K562 (cell line): Measurements from ENCODE around the gene SRSF9. TPM values are rescaled to one million over a fixed set of nuclear protein-coding genes. Genes with fewer than 3 reads are reported as not detected.

ENCODE experiments used
- ATAC-seq: fragments of 200-7000 bp; cut with Tn5 transposase; 3 replicates; pipeline ENCODE4 v1.9.1; 2020; ENCODE audit warnings: moderate library complexity
- BruUV-seq: library from RNA; stranded (reverse); fragments of 400-500 nt; replicated peaks from 2 replicates; lab custom pipeline; 2021; lab: Mats Ljungman, UMichigan
- CTCF ChIA-PET: fragments of 300-600 bp; formaldehyde crosslinking; extraction: SDS; loops from one replicate; lab custom pipeline; 2021; ENCODE audit warnings: low intra/inter-chr PET ratio; lab: Yijun Ruan, JAX
- POLR2A ChIA-PET: fragments of 300-600, 350-650 bp; sonication (Branson Sonifier 250); formaldehyde crosslinking; extraction: SDS; loops from one replicate; lab custom pipeline; 2021; ENCODE audit warnings: antibody characterized with exemption, inconsistent platforms; lab: Yijun Ruan, JAX
- DNase-seq, 4 experiments: peaks; one replicate each; pipeline versions ENCODE4 v3.0.0 to v3.0.0-alpha.2; 2011 to 2018; ENCODE audit warnings: low spot score in 3 of 4, mixed read lengths in 3 of 4; ENCODE audit errors: extremely low read depth in 1 of 4
- FAIRE-seq: peaks from 2 replicates; lab custom pipeline; 2011; peaks lifted over from hg19 to GRCh38; lab: Jason Lieb, UNC
- H2AFZ ChIP-seq: 2 replicates; pipeline ENCODE4 v1.6.0; 2011; ENCODE audit warnings: low read depth, low read length, control low read depth, inconsistent platforms
- H3K27ac ChIP-seq: fragments of 200-600 bp; 3 replicates; pipeline ENCODE4 v1.8.0; 2011; ENCODE audit warnings: low read depth, mild to moderate bottlenecking, control low read depth, inconsistent platforms, low read length, moderate library complexity, mixed read lengths; ENCODE audit errors: extremely low read depth
- H3K27me3 ChIP-seq, 2 experiments: fragments of 300-600 bp in 1 of 2; 2 replicates in 1 of 2; 3 replicates in 1 of 2; pipeline versions ENCODE4 v1.6.0 to v1.8.0; 2011; ENCODE audit warnings: inconsistent platforms in 2 of 2, low read length in 2 of 2, mild to moderate bottlenecking in 1 of 2, mixed read lengths in 1 of 2, moderate library complexity in 1 of 2; ENCODE audit not compliant: control insufficient read depth in 2 of 2, insufficient read depth in 2 of 2
- H3K36me3 ChIP-seq: fragments of 300-600 bp; 3 replicates; pipeline ENCODE4 v1.8.0; 2011; ENCODE audit warnings: mild to moderate bottlenecking, low read length, inconsistent platforms; ENCODE audit not compliant: control insufficient read depth, insufficient read depth
- H3K4me1 ChIP-seq, 2 experiments: fragments of 200-600 bp in 1 of 2; replicated peaks in 1 of 2; 2 replicates in 1 of 2; 3 replicates in 1 of 2; pipeline versions ENCODE4 v1.5.1 to v1.8.0; 2011; ENCODE audit warnings: inconsistent platforms in 2 of 2, low read length in 2 of 2, mild to moderate bottlenecking in 1 of 2, mixed read lengths in 1 of 2, moderate library complexity in 1 of 2; ENCODE audit not compliant: control insufficient read depth in 2 of 2, insufficient read depth in 2 of 2
- H3K4me2 ChIP-seq: 2 replicates; pipeline ENCODE4 v1.6.1; 2011; ENCODE audit warnings: low read length, control low read depth, inconsistent platforms, mixed read lengths; ENCODE audit not compliant: insufficient read depth
- H3K4me3 ChIP-seq: fragments of 200-600 bp; sonication (generic), shearing (Covaris generic); 2 replicates; pipeline ENCODE4 v1.5.1; 2016; ENCODE audit warnings: control low read depth, inconsistent platforms
- H3K79me2 ChIP-seq: fragments of 200-600 bp; 3 replicates; pipeline ENCODE4 v1.8.0; 2011; ENCODE audit warnings: low read length, inconsistent platforms; ENCODE audit not compliant: control insufficient read depth, insufficient read depth
- H3K9ac ChIP-seq, 2 experiments: 2 replicates each; pipeline versions ENCODE4 v1.6.0 to v1.6.1; 2011; ENCODE audit warnings: low read depth in 2 of 2, low read length in 2 of 2, control low read depth in 1 of 2, inconsistent platforms in 1 of 2, mild to moderate bottlenecking in 1 of 2, mixed read lengths in 1 of 2; ENCODE audit not compliant: insufficient read depth in 1 of 2
- H3K9me1 ChIP-seq: one replicate; pipeline ENCODE4 v1.6.0; 2011; ENCODE audit warnings: inconsistent platforms, mild to moderate bottlenecking, low read length, moderate library complexity; ENCODE audit not compliant: control insufficient read depth, insufficient read depth
- H3K9me3 ChIP-seq: replicated peaks from 2 replicates; pipeline ENCODE4 v1.5.1; 2011; ENCODE audit warnings: low read depth, low read length, inconsistent platforms; ENCODE audit not compliant: control insufficient read depth, insufficient read depth
- H4K20me1 ChIP-seq: replicated peaks from 2 replicates; pipeline ENCODE4 v1.6.1; 2011; ENCODE audit warnings: low read length, inconsistent platforms, mixed read lengths; ENCODE audit not compliant: control insufficient read depth, insufficient read depth
- BMI1 ChIP-seq: fragments of 150-350 bp; IDR thresholded peaks from 2 replicates; pipeline ENCODE4 v1.6.1; 2014; ENCODE audit warnings: low read length
- CREB1 ChIP-seq, 2 experiments: sonication (generic) in 1 of 2; formaldehyde crosslinking in 1 of 2; IDR thresholded peaks; 2 replicates each; pipeline versions ENCODE4 v1.6.1 to v1.8.0; 2012 to 2022; ENCODE audit warnings: inconsistent platforms in 1 of 2, mild to moderate bottlenecking in 1 of 2, missing genetic modification reagents in 1 of 2, moderate library complexity in 1 of 2
- MECOM ChIP-seq: fragments of 250-450 bp; sonication (Bioruptor Pico); IDR thresholded peaks from 2 replicates; pipeline ENCODE4 v1.8.0; 2022; ENCODE audit warnings: inconsistent platforms
- NR0B1 ChIP-seq: fragments of 450-650 bp; IDR thresholded peaks from one replicate; pipeline ENCODE4 v1.6.1; 2018; ENCODE audit warnings: mild to moderate bottlenecking, moderate library complexity; ENCODE audit not compliant: partially characterized antibody
- POLR2G ChIP-seq: fragments of 200-400 bp; formaldehyde crosslinking; IDR thresholded peaks from 2 replicates; pipeline ENCODE4 v1.6.1; 2017; ENCODE audit warnings: low read depth, mild to moderate bottlenecking, antibody characterized with exemption, low read length, moderate library complexity
- RBM15 ChIP-seq: fragments of 200-400 bp; formaldehyde crosslinking; IDR thresholded peaks from 2 replicates; pipeline ENCODE4 v1.6.1; 2018; ENCODE audit warnings: mild to moderate bottlenecking, low read length, moderate library complexity; ENCODE audit not compliant: insufficient read depth
- ZNF124 ChIP-seq: sonication (generic); formaldehyde crosslinking; IDR thresholded peaks from 2 replicates; pipeline ENCODE4 v1.8.1; 2022; ENCODE audit warnings: missing genetic modification reagents
- ZNF311 ChIP-seq: fragments of 250-450 bp; sonication (Bioruptor Pico); IDR thresholded peaks from 2 replicates; pipeline ENCODE4 v1.4.0; 2020; ENCODE audit warnings: mild to moderate bottlenecking, moderate library complexity
- WGBS: fragments of 100-300 bp; shearing (Covaris generic); methylation state at CpG from one replicate; pipeline ENCODE4 v1.1.6; 2016; ENCODE audit warnings: low coverage, mixed read lengths; ENCODE audit not compliant: insufficient coverage; ENCODE audit errors: missing lambda C conversion rate; 5-methylcytosine and 5-hydroxymethylcytosine counted together
- in situ Hi-C: fragments of 300-500 bp; cut with MboI; formaldehyde crosslinking; loops from 4 replicates; pipeline ENCODE4 v1.15.0; 2018; ENCODE audit warnings: inconsistent platforms, mixed read lengths
- intact Hi-C: fragments of 100-400 bp; cut with micrococcal nuclease; formaldehyde crosslinking; loops from 2 replicates; pipeline ENCODE4 v1.14.2; 2022
- polyA plus RNA-seq, 8 experiments: library from polyadenylated mRNA; depleted of rRNA in 4 of 8; stranded (reverse) in 5 of 8; unstranded in 3 of 8; fragments of >200 nt; fragmentation: Nextera tagmentation in 2 of 8; fragmentation: Illumina TruSeq in 1 of 8; extraction: Ambion mirVana in 2 of 8; extraction: Trizol in 1 of 8; gene quantifications; 2 replicates each; pipeline versions ENCODE4 v1.2.1 to v1.2.3, GENCODE V29; 2011 to 2014; ENCODE audit warnings: inconsistent platforms in 1 of 8, missing spikeins in 1 of 8
- total RNA-seq, 7 experiments: library from RNA; depleted of rRNA in 6 of 7; stranded (reverse); fragments of >200 nt in 6 of 7; fragmentation: Illumina TruSeq in 2 of 7; extraction: Trizol in 2 of 7; gene quantifications; 2 replicates each; pipeline versions ENCODE4 v1.2.1 to v1.2.3, GENCODE V29; 2011 to 2021; ENCODE audit warnings: low replicate concordance in 1 of 7
- TF ChIP-seq, protein P1 (sequence below): fragments of 200-800 bp; sonication (Bioruptor generic); IDR thresholded peaks from 2 replicates; pipeline ENCODE4 v1.6.1; 2017; ENCODE audit warnings: missing genetic modification characterization, missing compliant biosample characterization

The SRSF9 gene
- total and polyA plus RNA-seq, 9 of the 15 experiments (the other 6 are each of a cell fraction or from before 2014, with no cell fraction given) = 40.3 to 291 (median 230) TPM

- TF ChIP-seq NR0B1 (no peak), MECOM (CRISPR knock-in tag) (no peak), BMI1 (no peak), ZNF124 (CRISPR knock-in tag) (no peak), RBM15 (no peak)
These were observed 7.4 kb downstream of the SRSF9 start (continued) for GRCh38 chr12:120462099-120462640.

DNA sequence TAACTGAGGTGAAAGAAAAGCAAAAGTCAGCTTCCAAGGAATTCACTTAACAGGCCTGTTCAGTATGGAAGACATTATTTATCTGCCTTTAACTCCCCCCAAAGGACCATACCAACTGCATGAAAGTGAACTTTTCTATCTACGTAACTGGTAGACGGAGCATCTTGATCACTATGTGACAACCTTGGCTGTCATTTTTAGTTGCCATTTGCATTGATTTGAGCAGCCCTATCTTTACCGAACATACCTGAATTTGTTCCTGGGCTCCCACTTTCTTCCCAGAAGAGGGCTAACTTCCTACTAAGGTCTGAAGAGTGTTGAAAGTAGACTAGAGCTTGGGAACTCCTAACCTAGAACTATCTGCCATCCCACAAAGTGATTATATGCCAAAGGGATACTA is 9.4 kb downstream of the SRSF9 start:
- TSS peak; percentile 27 for BruUV-seq
- Histone ChIP-seq H3K4me3 (no peak overlapping the region), H3K9ac (no peak overlapping the region), H3K4me2 (no peak overlapping the region), H2AFZ (no peak overlapping the region), H3K9me1 (no peaks in the 10 kb centered on the region), H3K4me1 (no peaks in the 10 kb centered on the region), H3K36me3 (peaks cover 94% of the 10 kb centered on the region), H3K9me3 (no peaks in the 10 kb centered on the region), H3K79me2 (peaks cover 16% of the 10 kb centered on the region; the same call in 2 of the 3 replicates), H4K20me1 (peaks cover 17% of the 10 kb centered on the region; the same call in 1 of the 2 replicates), H3K27me3 (no peaks in the 10 kb centered on the region), H3K27ac (no peak overlapping the region)
- POLR2A ChIA-PET = interaction anchor here (1.2 to 8.1 kb wide), 3 partner anchors 9 to 120 kb away, joined by 3 to 38 read pairs (median 23); partner anchors contain the start of genes GATC and TRIAP1
- no peak for FAIRE-seq
- DNase-seq = no peak
- CTCF ChIA-PET = no interaction called here
- 89% methylated on average over 3 of the region's 3 CpGs for WGBS
- in situ Hi-C loops (no loop called here), intact Hi-C loops (no loop called here)
- ATAC-seq = no peak
- TF ChIP-seq POLR2G (no peak), CREB1 (IDR thresholded peaks at IDR 0.05) (no peak), CREB1 (CRISPR knock-in tag; IDR thresholded peaks at IDR 0.05) (no peak), ZNF311 (CRISPR knock-in tag) (no peak)
- TF ChIP-seq, protein P1, sequence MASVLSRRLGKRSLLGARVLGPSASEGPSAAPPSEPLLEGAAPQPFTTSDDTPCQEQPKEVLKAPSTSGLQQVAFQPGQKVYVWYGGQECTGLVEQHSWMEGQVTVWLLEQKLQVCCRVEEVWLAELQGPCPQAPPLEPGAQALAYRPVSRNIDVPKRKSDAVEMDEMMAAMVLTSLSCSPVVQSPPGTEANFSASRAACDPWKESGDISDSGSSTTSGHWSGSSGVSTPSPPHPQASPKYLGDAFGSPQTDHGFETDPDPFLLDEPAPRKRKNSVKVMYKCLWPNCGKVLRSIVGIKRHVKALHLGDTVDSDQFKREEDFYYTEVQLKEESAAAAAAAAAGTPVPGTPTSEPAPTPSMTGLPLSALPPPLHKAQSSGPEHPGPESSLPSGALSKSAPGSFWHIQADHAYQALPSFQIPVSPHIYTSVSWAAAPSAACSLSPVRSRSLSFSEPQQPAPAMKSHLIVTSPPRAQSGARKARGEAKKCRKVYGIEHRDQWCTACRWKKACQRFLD (CRISPR knock-in tag) = no peak
